ENCODE measurements around the gene DEAF1. TPM values are rescaled to one million over a fixed set of nuclear protein-coding genes. Genes with fewer than 3 reads are reported as not detected.
"Not testable (repeated sequence)": the region's sequence is repeated elsewhere in the genome, so short reads cannot be mapped to it uniquely, and the experiment has no call there.

DEAF1 gene
- total and polyA plus RNA-seq, 2 donors (not counting 3 experiments of a cell fraction or from before 2014, with no cell fraction given), result 43.6 to 55.7 TPM

GRCh38 chr11:690738-691633, 4.0 kb downstream of the DEAF1 start:
- POLR2A ChIA-PET, result no interaction called here
- dilution Hi-C loops (cut with MboI; ENCODE audit: extremely low pct_ligation_motif_present, low sequenced_read_pairs) (no loop called here), intact Hi-C loops (cut with micrococcal nuclease) (no loop called here)
- Histone ChIP-seq H3K27me3 (ENCODE audit: control insufficient read depth in 2 of 2, insufficient read depth in 2 of 2, low read length in 2 of 2) (no peaks in the 10 kb centered on the region), H3K9ac (replicated peaks; ENCODE audit: extremely low read depth, insufficient read depth, low read length) (no peak overlapping the region), H3K79me2 (ENCODE audit: control insufficient read depth, insufficient read depth, low read length) (peaks cover 39% of the 10 kb centered on the region), H3K4me1 (ENCODE audit: control insufficient read depth, extremely low read depth, insufficient read depth, low read length) (peaks cover 32% of the 10 kb centered on the region), H3K36me3 (ENCODE audit: control insufficient read depth in 2 of 2, extremely low read depth in 1 of 2, insufficient read depth in 2 of 2, low read length in 2 of 2) (peaks cover 3 to 15% of the 10 kb centered on the region in 2 experiments), H3K27ac (ENCODE audit: insufficient read depth, low read depth, low read length) (no peak overlapping the region), H3K4me2 (ENCODE audit: insufficient read depth, low read length) (peak overlapping the region; percentile 13), H3K9me1 (replicated peaks; ENCODE audit: control insufficient read depth, extremely low read depth, insufficient read depth, low read length) (no peaks in the 10 kb centered on the region), H4K20me1 (replicated peaks; ENCODE audit: control insufficient read depth, extremely low read depth, insufficient read depth, low read length) (no peaks in the 10 kb centered on the region), H2AFZ (ENCODE audit: low read depth, low read length) (no peak overlapping the region), H3K4me3 (replicated peaks in 1 of 3; ENCODE audit: insufficient read depth in 1 of 3, low read depth in 1 of 3, low read length in 3 of 3) (no peak overlapping the region), H3K9me3 (replicated peaks; ENCODE audit: control insufficient read depth, insufficient read depth, low read length) (no peaks in the 10 kb centered on the region)
- FAIRE-seq, result peak; percentile 62
- CTCF ChIA-PET, result interaction anchor here (0.8 kb wide), 1 partner anchor 16 kb away, joined by 4 read pairs; no protein-coding TSS in a partner anchor
- no TSS peak for BruUV-seq (replicated peaks)
- TF ChIP-seq POLR2A (IDR thresholded peaks at IDR 0.05; ENCODE audit: low read depth, low read length), result no peak
- TF ChIP-seq EZH2 (IDR thresholded peaks at IDR 0.05; ENCODE audit: borderline replicate concordance, low read depth, low read length, severe bottlenecking), result no peak
- peak; percentile 45 for DNase-seq (ENCODE audit: low read depth, low spot score)

- CTCF ChIA-PET; DNase-seq (ENCODE audit: low read depth, low spot score); FAIRE-seq; intact Hi-C loops (cut with micrococcal nuclease); H3K9me3 ChIP-seq (replicated peaks; ENCODE audit: control insufficient read depth, insufficient read depth, low read length); H3K9ac ChIP-seq (replicated peaks; ENCODE audit: extremely low read depth, insufficient read depth, low read length); POLR2A ChIA-PET; H3K27me3 ChIP-seq (ENCODE audit: control insufficient read depth in 2 of 2, insufficient read depth in 2 of 2, low read length in 2 of 2); BruUV-seq (replicated peaks); H2AFZ ChIP-seq (ENCODE audit: low read depth, low read length); H3K4me3 ChIP-seq (replicated peaks in 1 of 3; ENCODE audit: insufficient read depth in 1 of 3, low read depth in 1 of 3, low read length in 3 of 3); H3K27ac ChIP-seq (ENCODE audit: insufficient read depth, low read depth, low read length); H3K4me2 ChIP-seq (ENCODE audit: insufficient read depth, low read length); dilution Hi-C loops (cut with MboI; ENCODE audit: extremely low pct_ligation_motif_present, low sequenced_read_pairs); H3K9me1 ChIP-seq (replicated peaks; ENCODE audit: control insufficient read depth, extremely low read depth, insufficient read depth, low read length); H4K20me1 ChIP-seq (replicated peaks; ENCODE audit: control insufficient read depth, extremely low read depth, insufficient read depth, low read length): not testable (repeated sequence)
- Histone ChIP-seq H3K36me3 (ENCODE audit: control insufficient read depth in 2 of 2, extremely low read depth in 1 of 2, insufficient read depth in 2 of 2, low read length in 2 of 2) (peaks cover 3 to 15% of the 10 kb centered on the region in 2 experiments), H3K79me2 (ENCODE audit: control insufficient read depth, insufficient read depth, low read length) (peaks cover 39% of the 10 kb centered on the region), H3K4me1 (ENCODE audit: control insufficient read depth, extremely low read depth, insufficient read depth, low read length) (peaks cover 32% of the 10 kb centered on the region)
Measured at GRCh38 chr11:690244-690643, 4.8 kb downstream of the DEAF1 start.

All from endothelial cell of umbilical vein (primary cell).